VCaP (cell line): ENCODE results near the gene SH3RF1.

Experiments
- H3K27ac ChIP-seq: fragments of 450-650 bp; 2 replicates; pipeline ENCODE4 v1.5.1; 2017
- TF ChIP-seq, protein P1 (sequence below): fragments of 450-650 bp; conservative IDR thresholded peaks from 2 replicates; pipeline ENCODE4 v1.5.1; 2017; ENCODE audit warnings: mild to moderate bottlenecking, moderate library complexity

Gene SH3RF1

DNA sequence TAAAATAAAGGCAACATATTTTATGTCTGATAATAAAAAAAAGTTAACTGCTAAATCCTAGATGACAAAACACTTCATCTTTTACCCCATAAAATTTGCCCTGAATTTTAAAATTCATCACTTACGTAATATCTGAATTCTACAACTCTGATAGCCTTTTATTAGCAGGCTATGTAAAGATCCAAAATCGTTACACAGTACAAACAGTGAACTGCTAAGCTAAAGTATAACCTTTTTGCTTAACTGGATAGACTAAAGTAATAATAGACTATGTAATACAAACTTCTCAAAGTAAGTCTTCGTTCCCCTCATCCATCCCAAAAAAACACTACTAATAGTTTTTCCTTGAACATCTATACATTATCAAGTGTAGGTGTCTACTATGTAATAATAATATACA lies 49.1 kb downstream of the SH3RF1 start:
- peak overlapping the region; percentile 77; the same call in 1 of the 2 replicates for H3K27ac ChIP-seq
- TF ChIP-seq, protein P1, sequence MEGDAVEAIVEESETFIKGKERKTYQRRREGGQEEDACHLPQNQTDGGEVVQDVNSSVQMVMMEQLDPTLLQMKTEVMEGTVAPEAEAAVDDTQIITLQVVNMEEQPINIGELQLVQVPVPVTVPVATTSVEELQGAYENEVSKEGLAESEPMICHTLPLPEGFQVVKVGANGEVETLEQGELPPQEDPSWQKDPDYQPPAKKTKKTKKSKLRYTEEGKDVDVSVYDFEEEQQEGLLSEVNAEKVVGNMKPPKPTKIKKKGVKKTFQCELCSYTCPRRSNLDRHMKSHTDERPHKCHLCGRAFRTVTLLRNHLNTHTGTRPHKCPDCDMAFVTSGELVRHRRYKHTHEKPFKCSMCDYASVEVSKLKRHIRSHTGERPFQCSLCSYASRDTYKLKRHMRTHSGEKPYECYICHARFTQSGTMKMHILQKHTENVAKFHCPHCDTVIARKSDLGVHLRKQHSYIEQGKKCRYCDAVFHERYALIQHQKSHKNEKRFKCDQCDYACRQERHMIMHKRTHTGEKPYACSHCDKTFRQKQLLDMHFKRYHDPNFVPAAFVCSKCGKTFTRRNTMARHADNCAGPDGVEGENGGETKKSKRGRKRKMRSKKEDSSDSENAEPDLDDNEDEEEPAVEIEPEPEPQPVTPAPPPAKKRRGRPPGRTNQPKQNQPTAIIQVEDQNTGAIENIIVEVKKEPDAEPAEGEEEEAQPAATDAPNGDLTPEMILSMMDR: no peak

DNA sequence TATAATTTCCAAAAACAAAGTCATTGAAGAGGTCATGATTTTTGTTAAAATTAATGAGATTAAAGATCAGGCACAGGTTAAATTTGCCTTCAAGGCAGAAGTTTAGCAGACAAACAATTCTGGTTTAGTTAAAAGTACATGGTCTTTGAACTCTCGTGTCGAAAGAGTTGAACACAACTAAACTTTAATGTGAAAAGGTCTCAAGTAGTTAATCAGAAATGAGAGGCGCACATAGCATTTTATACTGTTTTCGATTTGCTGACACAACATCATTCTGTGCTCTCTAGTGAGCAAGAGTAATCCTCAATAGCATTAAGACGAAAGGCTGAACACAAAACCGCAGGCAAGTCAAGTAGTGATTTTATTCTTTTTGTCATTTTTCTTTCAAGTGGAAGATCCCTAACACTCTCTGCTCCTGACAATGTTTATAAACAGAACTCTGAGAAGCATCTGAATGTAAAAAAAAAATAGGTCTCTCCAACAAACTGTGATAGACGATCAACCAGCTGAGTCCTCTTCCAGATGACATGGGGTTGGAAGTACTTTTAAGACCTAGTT lies 49.8 kb downstream of the SH3RF1 start:
- TF ChIP-seq, protein P1: no peak
- peak overlapping the region; percentile 77 for H3K27ac ChIP-seq

DNA sequence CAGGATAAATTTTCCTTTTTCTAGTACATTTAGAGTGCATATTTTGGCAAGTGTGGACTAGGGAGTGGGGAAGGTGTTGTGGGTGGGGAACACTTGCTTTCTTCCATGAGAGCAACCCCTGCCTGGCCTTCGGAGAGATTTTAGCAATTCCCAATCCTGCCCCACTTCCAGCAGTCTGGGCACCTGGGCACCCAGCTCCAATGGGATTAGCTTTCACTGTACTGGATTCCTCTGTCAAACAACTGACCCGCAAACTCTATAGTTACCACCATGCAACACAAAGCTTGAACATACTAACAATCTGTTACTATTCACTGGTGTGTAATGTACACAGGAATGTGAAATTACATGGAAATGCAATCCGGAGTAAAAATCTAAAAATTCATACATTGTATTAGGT lies 50.3 kb downstream of the SH3RF1 start:
- peak overlapping the region; percentile 77 for H3K27ac ChIP-seq
- TF ChIP-seq, protein P1: no peak

DNA sequence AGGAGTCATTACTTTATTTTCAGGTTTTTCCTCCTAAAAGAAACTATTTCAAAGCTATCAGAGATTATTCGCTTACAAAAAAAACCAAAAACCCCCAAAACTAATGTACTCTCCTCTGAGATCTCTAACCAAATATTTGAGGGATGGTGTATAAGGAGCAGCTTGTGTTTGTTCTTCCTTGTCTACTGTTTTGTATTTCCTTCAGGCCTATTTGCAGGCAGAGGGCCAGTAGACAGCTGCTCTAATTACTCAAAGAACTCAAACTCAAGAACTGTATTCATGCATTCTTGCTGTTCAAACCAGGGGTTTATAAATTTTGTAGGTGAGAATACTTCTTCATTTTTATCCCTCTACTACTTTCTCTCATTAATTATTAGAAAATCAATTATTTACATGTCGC lies 51.3 kb downstream of the SH3RF1 start:
- peak overlapping the region; percentile 77 for H3K27ac ChIP-seq
- TF ChIP-seq, protein P1: no peak

DNA sequence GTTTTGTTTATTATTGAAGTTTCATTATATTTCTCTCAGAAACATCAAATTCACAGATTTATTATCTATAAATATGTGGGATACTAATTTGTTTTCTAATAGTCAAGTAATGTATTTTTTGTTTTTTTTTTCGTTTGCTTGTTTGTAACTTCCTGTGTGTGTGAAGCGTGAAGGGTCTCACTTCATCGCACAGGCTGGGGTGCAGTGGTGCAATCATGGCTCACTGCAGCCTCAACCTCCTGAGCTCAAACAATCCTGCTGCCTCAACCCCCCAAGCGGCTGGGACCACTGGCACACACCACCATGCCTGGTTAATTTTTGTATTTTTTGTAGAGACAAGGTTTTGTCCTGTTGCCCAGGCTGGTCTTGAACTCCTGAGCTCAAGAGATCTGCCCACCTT lies 55.1 kb downstream of the SH3RF1 start:
- TF ChIP-seq, protein P1: no peak
- H3K27ac ChIP-seq: no peak overlapping the region

DNA sequence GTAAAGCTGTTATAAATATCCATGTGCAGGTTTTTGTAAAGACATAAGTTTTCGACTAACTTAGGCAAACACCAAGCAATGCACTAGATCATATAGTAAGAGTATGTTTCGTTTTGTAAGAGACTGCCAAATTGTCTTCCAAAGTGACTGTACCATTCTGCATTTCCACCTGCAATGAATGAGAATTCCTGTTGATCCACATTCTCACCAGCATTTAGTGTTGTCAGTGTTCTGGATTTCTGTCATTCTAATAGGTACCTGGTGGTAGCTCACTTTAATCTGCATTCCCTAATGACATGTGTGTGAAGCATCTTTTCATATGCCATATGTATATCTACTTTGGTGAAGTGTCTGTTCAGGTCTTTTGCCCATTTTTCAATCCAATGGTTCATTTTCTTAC lies 57.8 kb downstream of the SH3RF1 start:
- H3K27ac ChIP-seq: peak overlapping the region; percentile 25; the same call in 1 of the 2 replicates
- TF ChIP-seq, protein P1: no peak

DNA sequence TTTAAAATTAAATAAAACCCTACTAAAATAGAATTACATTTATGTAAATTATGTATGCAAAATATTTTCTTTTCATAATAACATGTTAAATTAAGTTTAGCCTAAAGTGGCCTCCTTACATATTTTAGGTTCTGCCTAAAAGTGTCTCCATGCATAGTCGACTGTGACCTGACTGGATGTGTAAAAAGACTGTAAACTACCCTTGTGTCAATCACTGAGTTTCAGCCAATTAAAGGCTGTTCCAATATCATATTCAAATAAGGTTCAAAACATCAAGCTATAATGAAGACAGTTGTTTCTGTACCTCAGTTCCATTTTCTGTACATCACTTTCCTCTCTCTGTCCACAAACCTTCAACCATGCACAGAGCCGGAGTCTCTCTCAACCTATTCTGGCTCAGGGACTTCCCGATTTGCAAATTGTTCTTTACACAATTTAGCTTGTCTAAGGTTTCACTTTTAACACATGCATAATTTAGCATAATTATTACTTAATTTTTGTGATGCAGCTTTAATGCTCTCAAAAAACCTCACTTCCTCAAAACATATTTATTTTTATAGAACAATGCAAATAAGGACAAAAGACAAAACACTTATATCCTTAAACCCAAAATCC lies 60.1 kb downstream of the SH3RF1 start:
- TF ChIP-seq, protein P1: no peak
- 0 out of 2 replicates have a peak overlapping the region, but pooled peaks have one; percentile 14 for H3K27ac ChIP-seq
